ENCODE results near the gene METTL17.
"Not testable (repeated sequence)": the region's sequence is repeated elsewhere in the genome, so short reads cannot be mapped to it uniquely, and the experiment has no call there.

GRCh38 chr14:20958946-20959345 is 30.8 kb upstream of the METTL17 start:
- TF ChIP-seq, protein P1, sequence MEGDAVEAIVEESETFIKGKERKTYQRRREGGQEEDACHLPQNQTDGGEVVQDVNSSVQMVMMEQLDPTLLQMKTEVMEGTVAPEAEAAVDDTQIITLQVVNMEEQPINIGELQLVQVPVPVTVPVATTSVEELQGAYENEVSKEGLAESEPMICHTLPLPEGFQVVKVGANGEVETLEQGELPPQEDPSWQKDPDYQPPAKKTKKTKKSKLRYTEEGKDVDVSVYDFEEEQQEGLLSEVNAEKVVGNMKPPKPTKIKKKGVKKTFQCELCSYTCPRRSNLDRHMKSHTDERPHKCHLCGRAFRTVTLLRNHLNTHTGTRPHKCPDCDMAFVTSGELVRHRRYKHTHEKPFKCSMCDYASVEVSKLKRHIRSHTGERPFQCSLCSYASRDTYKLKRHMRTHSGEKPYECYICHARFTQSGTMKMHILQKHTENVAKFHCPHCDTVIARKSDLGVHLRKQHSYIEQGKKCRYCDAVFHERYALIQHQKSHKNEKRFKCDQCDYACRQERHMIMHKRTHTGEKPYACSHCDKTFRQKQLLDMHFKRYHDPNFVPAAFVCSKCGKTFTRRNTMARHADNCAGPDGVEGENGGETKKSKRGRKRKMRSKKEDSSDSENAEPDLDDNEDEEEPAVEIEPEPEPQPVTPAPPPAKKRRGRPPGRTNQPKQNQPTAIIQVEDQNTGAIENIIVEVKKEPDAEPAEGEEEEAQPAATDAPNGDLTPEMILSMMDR (IDR thresholded peaks at IDR 0.05) = not testable (repeated sequence)
- not testable (repeated sequence) for TF ChIP-seq KAT7 (CRISPR knock-in tag; IDR thresholded peaks at IDR 0.05; ENCODE audit: borderline replicate concordance)

Data from WTC11 (cell line).